GM10266 (cell line): Measurements from ENCODE around the gene MACROD1.
"Not testable (repeated sequence)": the region's sequence is repeated elsewhere in the genome, so short reads cannot be mapped to it uniquely, and the experiment has no call there.

Experiments used
- DNase-seq: peaks from one replicate; pipeline ENCODE4 v3.0.0; 2012; ENCODE audit errors: extremely low spot score
- TF ChIP-seq, protein P1 (sequence below): IDR thresholded peaks from 2 replicates; pipeline ENCODE4 v1.5.1; 2012; ENCODE audit warnings: mild to moderate bottlenecking, low read depth; ENCODE audit not compliant: control insufficient read depth, insufficient read depth; ENCODE audit errors: missing control alignments

The MACROD1 gene

DNA sequence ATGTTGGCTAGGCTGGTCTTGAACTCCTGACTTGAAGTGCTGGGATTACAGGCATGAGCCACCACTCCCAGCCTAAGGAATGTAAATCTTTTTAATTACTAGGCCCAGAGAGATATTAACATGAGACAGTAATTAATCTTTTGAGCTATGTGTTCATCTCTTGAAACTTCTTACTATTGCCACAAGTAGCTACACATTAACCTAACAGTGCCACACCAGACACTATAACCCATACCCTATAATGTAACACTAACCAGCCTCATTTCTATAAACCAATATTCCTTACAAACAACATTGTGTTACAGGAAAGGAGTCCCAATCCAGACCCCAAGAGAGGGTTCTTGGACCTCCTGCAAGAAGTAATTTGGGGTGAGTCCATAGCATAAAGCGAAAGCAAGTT, 199.5 kb downstream of the MACROD1 start:
- no peak for DNase-seq
- TF ChIP-seq, protein P1, sequence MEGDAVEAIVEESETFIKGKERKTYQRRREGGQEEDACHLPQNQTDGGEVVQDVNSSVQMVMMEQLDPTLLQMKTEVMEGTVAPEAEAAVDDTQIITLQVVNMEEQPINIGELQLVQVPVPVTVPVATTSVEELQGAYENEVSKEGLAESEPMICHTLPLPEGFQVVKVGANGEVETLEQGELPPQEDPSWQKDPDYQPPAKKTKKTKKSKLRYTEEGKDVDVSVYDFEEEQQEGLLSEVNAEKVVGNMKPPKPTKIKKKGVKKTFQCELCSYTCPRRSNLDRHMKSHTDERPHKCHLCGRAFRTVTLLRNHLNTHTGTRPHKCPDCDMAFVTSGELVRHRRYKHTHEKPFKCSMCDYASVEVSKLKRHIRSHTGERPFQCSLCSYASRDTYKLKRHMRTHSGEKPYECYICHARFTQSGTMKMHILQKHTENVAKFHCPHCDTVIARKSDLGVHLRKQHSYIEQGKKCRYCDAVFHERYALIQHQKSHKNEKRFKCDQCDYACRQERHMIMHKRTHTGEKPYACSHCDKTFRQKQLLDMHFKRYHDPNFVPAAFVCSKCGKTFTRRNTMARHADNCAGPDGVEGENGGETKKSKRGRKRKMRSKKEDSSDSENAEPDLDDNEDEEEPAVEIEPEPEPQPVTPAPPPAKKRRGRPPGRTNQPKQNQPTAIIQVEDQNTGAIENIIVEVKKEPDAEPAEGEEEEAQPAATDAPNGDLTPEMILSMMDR = no peak

DNA sequence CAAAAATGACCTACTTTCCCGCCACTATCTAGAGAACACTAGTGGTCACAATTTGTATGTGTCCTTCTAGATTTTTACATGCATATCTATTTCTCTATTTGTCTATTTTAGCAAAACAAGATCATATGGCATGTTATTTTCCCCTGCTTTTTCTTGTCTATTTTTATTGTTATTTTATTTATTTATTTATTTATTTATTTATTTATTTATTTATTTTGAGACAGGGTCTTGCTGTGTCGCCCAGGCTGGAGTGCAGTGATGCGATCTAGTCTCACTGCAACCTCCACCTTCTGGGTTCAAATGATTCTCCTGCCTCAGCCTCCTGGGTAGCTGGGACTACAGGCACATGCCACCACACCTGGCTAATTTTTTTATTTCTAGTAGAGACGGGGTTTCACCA, 202.0 kb downstream of the MACROD1 start:
- DNase-seq = not testable (repeated sequence)

DNA sequence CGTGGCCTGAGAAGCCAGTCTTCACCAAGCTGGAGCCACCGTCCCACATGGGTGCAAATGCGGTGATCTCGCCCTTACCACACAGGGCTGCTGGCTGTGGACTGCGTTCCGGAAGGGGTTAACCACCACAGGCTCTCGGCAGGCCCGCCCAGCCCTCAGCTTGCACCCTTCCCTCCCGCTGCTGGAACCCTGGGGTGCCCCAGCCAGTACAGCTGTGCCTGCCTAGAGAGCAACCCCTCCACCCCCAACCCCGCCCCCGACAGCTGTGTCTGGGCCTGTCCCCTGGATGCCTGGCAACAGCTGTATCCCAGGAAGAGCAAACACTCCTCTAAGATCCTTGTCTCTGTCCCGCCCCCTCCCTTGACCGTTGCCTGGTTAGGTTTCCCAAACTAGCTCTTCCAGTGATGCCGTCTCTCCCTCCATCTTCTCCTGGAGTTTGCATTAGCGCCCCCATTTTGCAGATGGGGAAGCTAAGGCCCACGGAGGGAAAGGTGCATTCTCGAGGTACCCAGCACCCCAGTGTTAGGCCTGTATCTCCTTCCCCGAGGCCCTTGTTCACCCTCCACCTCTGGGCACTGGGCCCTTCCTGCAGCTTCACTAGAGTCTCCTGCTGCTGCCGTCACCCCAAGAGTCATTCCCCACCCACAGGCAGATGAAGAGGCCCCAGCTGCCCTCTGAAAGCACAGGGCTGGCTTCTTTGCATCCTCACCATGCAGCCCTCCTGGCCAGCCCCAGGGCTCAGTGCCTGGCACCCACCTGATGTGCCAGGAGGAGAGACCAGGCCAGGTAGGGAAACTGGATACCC, 204.1 kb downstream of the MACROD1 start:
- no peak for DNase-seq
- TF ChIP-seq, protein P1 = no peak

DNA sequence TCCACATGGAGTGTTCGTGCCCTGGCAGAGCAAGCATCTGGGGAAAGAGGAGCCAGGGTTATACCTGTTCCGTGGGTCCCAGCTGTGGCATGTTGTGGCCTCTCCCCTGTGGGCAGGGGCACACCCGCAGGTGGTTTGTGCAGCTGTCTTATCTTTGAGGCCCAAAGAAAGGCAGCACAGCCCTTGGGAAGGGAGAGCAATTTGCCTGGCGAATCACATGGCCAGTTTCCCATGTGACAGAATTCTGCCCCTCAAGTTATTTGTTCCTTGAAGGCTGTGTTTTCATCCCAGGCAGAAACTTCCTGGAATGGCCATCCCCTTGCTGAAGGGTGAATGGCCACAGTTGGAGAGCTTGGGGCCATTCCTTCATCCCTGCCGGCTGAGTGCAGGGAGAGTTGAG, 207.9 kb downstream of the MACROD1 start:
- TF ChIP-seq, protein P1 = no peak
- no peak for DNase-seq

DNA sequence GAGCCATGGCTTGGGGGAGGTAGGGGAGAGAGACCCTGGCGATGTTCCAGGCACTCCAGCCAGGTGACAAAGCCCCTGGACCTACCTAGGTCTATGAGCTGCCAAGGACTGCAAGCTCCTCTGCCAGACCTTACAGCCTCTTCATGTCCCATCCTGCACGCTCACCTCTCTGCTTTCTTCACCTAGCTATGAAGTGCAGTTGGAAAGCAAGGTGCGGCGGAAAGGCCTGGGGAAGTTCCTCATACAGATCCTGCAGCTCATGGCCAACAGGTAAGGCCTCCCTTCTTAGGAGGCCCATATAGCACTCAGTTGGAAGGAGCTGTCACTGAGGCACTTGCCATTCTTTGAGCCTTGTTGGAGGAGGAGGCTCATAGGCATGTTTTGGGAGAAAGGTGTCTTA, 213.3 kb downstream of the MACROD1 start:
- no peak for DNase-seq
- TF ChIP-seq, protein P1 = no peak

DNA sequence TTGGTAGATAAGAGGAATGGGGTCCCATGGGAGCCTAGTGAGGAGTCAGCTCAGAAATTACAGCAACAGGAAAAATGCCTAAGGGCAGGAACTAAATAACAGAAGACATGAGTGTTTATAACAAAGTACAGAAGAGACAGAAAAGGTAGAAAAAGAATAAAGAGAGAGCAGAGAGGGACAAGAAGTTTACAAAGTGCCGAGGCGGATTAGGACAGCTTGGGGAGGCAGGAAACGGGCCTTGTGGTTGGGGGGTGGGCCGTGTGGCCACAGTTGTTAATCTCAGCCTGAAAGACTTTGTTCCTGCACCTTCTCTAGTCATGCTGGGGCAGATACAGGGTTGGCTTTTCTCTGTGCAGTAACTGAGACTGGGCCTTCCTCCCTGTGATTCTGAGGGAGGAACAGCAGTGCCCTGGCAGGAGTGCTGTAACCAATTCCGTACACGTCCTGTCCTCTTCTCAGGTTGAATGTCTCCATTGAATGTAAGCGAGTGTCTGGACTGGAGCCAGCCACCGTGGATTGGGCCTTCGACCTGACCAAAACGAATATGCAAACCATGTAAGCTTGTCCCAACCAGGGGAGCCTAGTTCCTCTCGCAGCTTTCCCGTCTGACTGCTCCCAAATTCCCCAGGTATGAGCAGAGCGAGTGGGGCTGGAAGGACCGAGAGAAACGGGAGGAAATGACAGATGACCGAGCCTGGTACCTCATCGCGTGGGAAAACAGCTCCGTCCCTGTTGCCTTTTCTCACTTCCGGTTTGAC, 214.0 kb downstream of the MACROD1 start:
- DNase-seq = peak; percentile 76

More for the DNA sequence above, 214.0 kb downstream of the MACROD1 start:
- TF ChIP-seq, protein P1 = no peak
